EH (cell line): ENCODE data around the gene HOXB6.
A peak's percentile ranks its signal among the peaks of the same experiment; 100 is the strongest.

Experiments
- DNase-seq: peaks from one replicate; pipeline ENCODE4 v3.0.0-alpha.2; 2015; ENCODE audit warnings: low read depth

The HOXB6 gene

DNA sequence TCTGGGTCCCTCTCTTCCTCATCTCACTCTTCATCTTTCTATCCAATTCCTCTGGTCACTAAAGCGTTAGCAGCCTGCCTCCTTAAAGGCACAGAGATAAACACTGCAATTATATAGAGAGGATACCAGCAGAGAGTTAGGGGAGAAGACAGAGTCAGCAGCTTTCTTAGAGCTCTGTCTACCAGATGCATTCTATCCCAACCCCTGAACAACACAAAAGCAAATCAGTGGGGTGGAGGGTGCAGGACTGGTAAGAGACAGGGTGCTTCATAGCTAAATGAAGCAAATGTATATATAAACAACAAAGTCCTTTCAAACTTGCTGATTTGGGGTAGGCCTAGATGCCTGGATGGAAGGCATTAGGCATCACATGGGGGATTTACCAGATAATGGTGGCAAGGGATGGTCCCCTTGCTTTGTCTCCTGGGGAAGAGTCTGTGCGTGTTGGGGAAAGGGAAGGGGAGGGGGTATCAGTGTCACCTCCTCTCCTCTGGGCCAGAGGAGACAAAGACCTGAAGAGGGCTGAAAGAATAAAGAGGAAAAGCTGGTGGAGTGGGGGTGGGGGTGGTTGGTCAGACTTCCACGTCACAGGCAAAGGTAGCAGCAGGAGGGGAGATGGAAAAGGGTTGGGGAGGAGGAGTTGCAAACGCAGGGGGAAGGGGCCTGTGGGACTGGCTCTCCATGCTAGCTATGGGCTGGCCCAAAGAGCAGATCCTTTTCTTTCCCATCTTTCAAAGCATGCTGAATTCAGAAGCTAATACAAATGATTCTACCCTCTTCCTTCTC, 38.7 kb downstream of the HOXB6 start:
- DNase-seq = no peak

GRCh38 chr17:48565022-48565554, 39.7 kb downstream of the HOXB6 start:
- DNase-seq = no peak

DNA sequence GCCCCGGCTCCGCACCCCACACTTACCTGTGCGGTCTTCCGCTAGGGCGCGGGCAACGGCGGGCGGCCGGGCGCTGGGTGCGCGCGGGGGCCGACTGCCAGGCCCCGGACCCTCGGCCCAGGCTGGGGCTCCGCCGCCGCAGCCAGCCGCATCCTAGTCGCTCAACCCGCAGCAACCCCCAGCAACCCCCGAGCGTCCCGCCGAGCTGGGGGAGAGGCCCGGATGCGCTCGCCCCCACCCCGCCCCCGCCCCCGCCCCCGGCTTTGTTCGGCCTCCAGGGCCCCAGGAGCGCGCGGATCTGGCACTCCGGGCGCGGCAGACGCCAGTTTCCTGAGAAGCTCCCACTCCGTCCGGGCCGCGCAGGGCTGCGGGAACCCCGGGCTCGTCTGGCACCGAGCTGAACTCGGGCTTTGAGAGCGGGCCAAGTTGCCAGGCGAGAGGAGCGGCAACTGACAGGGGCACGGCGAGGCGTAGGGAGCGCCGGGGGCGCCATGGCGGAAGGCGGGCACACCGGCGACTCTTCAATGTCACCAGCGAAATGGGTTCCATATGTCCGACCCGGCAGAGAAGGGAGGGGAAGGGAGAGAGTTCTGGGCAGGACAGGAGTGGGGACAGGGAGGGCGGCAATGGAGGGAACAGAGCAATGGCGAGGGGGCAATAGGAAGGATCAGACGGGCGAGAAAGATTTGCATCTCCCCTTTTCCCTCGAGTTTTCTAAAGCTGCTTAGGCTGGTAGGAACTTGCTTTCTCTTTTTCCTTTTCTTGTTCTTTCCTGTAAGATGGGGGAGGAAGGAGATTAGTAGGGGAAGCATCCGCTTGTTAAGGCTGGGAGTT, 40.4 kb downstream of the HOXB6 start:
- no peak for DNase-seq

DNA sequence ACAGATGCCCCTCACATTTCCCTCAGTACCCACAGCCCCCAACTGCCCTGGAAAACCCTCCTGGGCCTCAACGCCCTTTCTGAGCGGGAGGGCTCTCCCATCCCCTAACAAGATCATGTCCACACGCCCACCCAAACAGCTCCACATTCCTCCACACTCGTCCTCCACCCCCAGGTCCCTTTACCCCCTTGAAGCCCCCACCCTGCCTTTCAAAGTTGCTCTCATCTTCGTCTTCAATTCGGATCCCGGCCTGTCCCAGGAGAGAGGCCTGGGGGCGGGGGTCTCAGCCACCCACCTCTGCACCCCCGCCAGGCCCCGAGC, 41.0 kb downstream of the HOXB6 start:
- DNase-seq = no peak

GRCh38 chr17:48563385-48563838, 41.4 kb downstream of the HOXB6 start:
- DNase-seq = no peak

DNA sequence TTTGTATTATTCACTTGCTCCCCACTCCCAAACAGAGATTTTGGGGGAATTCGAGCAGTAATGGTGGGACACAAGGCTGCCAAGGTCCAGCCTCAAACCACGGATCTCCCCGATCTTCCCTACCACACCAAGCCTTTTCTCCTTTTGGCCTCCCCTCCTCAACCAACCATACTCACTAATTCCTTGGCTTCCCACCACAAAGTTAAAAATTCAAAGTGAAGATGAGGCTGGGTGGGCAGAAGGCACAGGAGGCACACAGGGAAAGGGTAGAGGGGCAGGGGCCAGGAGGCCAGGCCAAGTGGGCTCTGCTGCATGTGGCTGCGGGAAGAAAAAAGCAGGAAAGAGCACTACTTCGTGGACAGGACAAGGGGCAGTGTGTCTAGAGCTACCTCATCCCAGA, 41.9 kb downstream of the HOXB6 start:
- DNase-seq = no peak

DNA sequence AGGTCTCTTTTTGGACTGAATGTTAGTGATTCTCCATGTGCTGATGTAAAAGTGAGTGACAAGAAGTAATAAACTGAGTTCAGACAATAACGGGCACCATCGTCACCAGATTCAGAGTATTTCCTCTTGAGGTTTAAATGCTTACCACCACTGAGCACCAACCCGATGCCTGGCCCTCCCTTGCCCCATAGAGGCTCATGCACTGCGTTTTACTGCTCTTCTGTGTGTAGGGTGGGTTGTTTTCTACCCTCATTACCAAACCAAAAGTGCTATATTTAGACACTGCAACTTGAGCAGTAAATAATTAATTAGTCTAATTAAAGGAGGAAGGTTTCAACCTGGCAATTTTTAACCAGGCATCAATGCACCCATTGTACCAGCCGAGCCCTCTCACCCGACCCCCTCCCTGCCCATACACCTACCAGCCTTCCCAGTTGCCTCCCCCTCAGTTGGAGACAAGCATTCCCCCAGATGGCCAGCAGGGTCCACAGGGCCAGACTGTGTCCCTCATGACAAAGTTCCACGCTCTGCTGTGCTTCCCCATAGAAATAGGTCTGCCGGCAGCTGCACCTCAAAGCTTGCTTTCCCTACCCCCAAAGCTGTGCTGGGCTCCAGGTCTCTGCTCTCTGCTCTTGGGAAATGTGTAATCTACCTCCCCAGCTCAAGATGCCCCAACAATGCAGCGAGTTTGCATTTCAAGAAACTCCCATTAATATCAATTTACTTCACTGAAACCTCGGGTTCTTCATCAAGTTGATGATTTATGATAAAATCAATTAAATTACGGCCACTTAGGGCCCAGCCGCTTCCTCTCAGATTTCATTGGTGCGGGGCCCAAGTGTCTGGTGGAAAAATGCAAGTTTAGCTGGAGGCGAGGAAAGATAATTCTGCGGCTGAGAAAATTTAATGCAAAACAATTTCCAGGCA, 42.6 kb downstream of the HOXB6 start:
- DNase-seq = no peak

DNA sequence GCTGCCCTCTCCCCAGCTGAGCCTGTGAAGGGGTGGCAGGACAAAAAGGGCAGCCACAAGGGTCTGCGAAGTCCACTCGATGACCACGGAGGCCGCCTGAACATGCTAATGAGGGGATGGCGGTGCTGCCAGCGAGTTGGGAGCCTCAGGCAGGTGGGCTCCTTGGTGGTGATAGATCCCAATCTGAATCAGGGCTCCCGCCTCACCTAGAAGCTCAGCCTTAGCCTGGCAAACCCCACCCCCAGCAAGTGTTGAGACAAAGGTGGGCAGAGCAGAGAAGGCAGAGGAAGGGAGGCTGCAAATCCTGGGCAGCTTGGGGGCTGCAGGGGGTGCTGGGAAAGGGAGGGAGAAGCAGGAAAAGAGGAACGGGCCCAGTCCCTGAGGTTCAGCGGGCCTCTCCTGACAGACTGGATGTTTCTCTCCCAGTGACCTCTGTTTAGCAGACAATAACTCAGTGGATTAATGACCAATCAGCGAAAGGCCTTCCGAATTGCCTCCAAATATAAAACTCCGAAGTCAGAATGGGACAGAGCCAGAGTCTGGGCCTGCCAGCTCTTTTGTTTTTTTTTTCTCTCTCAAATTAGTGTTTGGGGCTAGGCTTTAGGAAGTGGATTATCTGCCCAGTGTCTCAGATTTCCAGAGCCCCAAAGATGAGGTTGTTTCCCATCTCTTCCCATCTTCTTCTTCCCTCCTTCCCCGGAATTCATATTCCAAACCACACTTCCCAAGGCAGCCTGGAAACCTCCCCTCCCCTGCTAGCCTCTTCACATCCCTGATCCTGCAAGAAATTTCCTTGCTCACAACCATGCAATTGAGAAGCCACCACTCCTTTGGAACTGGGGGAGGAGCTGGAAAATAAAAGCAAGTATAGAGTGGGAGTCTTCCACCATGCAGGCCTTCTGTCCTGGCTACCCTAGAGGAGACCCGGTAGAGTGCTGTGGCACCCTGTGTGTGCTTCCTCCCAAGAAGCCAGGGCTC, 44.7 kb downstream of the HOXB6 start:
- no peak for DNase-seq

GRCh38 chr17:48559122-48559839, 45.5 kb downstream of the HOXB6 start:
- no peak for DNase-seq

- DNase-seq = no peak
Measured at GRCh38 chr17:48558831-48559121, 46.0 kb downstream of the HOXB6 start.

- DNase-seq = no peak
Measured at GRCh38 chr17:48558057-48558830, 46.5 kb downstream of the HOXB6 start.

GRCh38 chr17:48556576-48557401, 48.0 kb downstream of the HOXB6 start:
- no peak for DNase-seq

DNA sequence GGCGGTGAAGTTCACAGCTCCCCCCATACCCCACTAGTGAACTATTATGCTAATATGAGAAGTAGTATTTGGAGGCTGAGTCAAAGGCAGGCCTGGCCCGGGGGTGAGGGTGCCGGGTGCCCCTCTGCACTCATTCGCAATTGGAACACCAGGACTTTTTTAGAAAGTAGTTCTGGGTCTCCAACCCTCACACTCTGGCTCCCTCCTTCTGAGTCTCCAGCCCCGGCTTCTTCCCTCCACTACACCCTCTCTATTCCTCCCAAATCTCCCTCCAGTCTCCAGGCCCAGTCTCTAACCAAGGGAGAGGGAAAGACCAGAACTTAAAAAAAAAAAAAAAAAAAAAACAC, 48.6 kb downstream of the HOXB6 start:
- DNase-seq = no peak

DNA sequence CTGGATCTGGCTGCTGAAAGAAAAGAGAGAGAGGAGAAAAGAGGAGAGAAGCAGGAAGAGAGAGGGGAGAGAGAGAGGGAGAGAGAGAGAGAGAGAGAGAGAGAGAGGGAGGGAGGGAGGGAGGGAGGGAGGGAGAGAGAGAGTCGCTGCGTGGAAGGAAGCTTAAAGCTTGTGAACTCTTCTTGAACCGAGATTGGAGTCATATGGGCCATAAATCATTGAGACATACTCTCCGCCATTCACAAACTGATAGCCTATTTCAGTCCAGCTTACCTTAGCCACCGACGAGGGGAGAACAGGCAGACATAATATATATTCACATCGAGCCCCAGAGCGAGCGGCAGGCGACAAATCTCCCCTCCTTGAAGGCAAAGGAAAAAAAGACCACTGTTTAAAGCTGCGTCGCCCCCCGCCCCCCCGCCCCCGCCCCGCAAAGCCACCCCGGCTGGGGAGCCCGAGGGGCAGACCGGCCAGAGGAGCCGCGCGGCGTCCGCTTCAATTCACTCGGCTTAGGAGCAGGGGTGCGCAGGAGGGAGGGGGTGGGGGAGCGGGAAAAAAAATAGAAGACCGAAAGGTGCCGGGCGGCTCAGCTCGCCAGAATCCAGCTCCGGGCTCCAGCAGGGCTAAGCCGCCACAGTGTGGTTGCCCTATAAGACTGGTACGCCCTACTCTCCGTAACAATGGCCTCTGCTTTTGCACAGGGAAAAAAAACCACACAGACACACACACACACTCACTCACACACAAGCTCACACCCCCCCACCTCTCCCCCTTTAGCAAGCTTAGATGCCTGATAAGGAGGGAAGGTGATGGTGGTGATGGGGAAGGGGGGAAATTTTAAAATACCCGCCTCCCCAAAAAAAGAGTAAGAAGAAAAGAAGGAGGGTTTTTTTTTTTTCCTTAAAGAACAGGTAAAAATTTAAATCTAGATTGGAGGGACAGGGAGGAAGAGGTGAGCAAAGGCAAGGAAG, 49.2 kb downstream of the HOXB6 start:
- DNase-seq = peak; percentile 52

DNA sequence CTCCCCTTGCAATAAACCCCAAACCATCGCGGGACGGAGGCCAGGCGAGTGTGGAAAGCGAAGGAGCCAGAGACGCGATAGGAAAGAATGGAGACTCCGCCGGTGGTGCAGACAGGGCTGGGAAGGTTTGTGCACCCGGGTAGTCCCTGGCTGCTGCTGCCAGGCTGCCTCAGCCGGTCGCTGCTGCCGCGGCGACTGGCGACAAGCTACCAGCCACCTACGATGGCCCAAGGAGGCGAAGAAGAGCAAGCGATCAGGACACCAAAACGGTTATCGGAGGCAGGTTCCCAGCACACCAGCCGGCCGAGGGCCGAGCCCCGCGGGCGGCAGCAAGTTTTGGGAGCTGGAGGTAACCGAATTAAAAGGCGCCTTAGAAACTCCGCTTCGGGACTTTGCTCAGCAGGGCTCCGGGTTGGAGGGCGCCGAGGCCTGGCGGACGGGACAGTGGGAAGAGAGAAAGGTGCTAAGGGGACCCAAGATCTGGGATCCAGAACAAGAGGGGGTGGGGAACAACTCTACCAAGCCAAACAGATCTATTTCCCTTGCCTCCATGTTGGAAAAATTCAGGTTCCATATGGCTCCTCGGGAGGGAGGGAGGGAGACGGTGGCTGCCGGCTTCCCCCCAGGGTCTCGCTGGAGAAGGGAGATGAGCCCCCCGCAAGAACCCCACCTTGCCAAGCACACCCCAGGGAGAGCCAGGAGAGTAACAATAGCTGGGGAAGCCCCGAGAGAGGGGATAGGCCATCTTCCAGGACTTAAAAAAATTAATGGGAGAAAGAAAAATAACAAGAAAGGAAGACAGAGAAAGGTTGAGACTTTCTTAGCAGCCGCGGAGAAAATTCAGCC, 50.2 kb downstream of the HOXB6 start:
- DNase-seq = no peak

- no peak for DNase-seq
Measured at GRCh38 chr17:48553826-48554225, 51.0 kb downstream of the HOXB6 start.

- DNase-seq = no peak
Measured at GRCh38 chr17:48553190-48553547, 51.6 kb downstream of the HOXB6 start.
